Ishikawa (cell line): ENCODE data around the gene OSGIN1.

ENCODE experiments used
- CEBPB ChIP-seq: IDR thresholded peaks from 2 replicates; pipeline ENCODE4 v1.6.1; 2012
- CREB1 ChIP-seq: IDR thresholded peaks from 2 replicates; pipeline ENCODE4 v1.6.1; 2012; ENCODE audit warnings: low read depth
- EGR1 ChIP-seq: IDR thresholded peaks from 2 replicates; pipeline ENCODE4 v1.6.1; 2012
- EP300 ChIP-seq: IDR thresholded peaks from 2 replicates; pipeline ENCODE4 v1.6.1; 2012; ENCODE audit warnings: borderline replicate concordance
- FOXM1 ChIP-seq: IDR thresholded peaks from 2 replicates; pipeline ENCODE4 v1.6.1; 2012; ENCODE audit warnings: low read depth, borderline replicate concordance
- MAX ChIP-seq: IDR thresholded peaks from 2 replicates; pipeline ENCODE4 v1.6.1; 2012
- NFIC ChIP-seq: IDR thresholded peaks from 2 replicates; pipeline ENCODE4 v1.6.1; 2012
- RAD21 ChIP-seq: IDR thresholded peaks from 2 replicates; pipeline ENCODE4 v1.6.1; 2012; ENCODE audit warnings: low read depth
- REST ChIP-seq: IDR thresholded peaks from 2 replicates; pipeline ENCODE4 v1.6.1; 2012; ENCODE audit warnings: low read depth, mild to moderate bottlenecking
- TAF1 ChIP-seq: IDR thresholded peaks from 2 replicates; pipeline ENCODE4 v1.6.1; 2012; ENCODE audit warnings: low read depth, mild to moderate bottlenecking
- YY1 ChIP-seq: IDR thresholded peaks from 2 replicates; pipeline ENCODE4 v1.6.1; 2012; ENCODE audit warnings: low read depth
- ZBTB7A ChIP-seq: IDR thresholded peaks from 2 replicates; pipeline ENCODE4 v1.6.1; 2012; ENCODE audit warnings: low read depth

DNA sequence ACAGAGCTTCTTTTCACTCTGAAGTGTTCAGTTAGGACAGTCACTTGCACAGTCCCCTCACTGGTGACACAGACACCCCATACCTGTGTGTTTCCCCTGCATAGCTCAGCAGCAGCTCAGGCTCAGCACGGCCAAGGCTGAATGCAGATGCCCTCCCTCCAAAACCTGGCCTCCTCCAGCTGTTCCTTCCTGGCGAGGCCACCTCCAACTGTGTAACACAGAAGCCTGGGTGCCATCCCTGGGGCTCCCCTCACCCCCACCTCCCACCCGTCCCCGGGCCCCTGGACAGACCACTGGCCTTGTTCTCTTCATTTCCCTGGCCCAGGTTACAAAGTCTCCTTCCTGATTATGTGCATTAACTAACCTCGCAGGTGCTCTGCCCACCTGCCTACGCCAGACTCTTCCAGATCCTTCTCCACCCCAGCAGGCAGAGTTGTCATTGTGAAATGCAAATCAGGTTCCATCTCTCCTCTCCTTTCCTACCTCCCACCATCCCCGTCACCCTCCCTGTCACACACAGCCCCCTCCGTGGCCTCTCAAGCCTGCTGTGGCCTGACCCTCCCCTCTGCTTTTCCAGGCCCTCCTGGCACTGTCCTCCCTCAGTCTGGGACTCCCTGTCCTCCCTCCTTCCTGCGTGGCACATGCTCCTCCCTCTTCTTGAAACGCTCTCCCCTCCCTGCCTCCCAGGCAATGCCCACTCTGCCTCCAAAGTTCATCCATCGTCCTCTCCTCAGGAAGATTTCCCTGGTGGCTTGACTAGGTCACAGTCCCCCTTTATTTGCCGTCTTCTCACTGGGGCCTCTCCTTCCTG is 27.7 kb upstream of the OSGIN1 start:
- no peak for TF ChIP-seq RAD21
- TF ChIP-seq CEBPB: no peak
- TF ChIP-seq EP300: no peak
- no peak for TF ChIP-seq MAX
- TF ChIP-seq NFIC: no peak
- TF ChIP-seq ZBTB7A: no peak
- TF ChIP-seq REST: no peak
- no peak for TF ChIP-seq FOXM1
- TF ChIP-seq CREB1: no peak
- TF ChIP-seq TAF1: no peak
- TF ChIP-seq YY1: no peak
- no peak for TF ChIP-seq EGR1
